Measurements from ENCODE around the gene MYMK. TPM values are rescaled to one million over a fixed set of nuclear protein-coding genes. Genes with fewer than 3 reads are reported as not detected.

MYMK gene
- not detected in 2 replicates for total RNA-seq
- long read RNA-seq, result 0 reads

- no peaks in the 10 kb centered on the region for H3K36me3 Mint-ChIP-seq (ENCODE audit: insufficient read depth)
- no peak within 1 kb of the TSS for H3K4me3 Mint-ChIP-seq (ENCODE audit: low read depth)
- peaks cover 7% of the 10 kb centered on the region for H3K4me1 Mint-ChIP-seq (ENCODE audit: low read depth)
- no peak within 1 kb of the TSS for H3K27ac Mint-ChIP-seq
- no peaks in the 10 kb centered on the region for H3K9me3 Mint-ChIP-seq (ENCODE audit: low read depth)
- TF ChIP-seq CTCF (IDR thresholded peaks at IDR 0.05; ENCODE audit: unreplicated experiment), result no peak
- DNase-seq (ENCODE audit: low spot score, unreplicated experiment), result no peak
- peaks cover 39% of the 10 kb centered on the region for H3K27me3 Mint-ChIP-seq
Measured at GRCh38 chr9:133524679-133525228, at the start of gene MYMK. MYMK (minus strand) TSS chr9:133524959; CDS start chr9:133524844, 115 bp downstream.

DNA sequence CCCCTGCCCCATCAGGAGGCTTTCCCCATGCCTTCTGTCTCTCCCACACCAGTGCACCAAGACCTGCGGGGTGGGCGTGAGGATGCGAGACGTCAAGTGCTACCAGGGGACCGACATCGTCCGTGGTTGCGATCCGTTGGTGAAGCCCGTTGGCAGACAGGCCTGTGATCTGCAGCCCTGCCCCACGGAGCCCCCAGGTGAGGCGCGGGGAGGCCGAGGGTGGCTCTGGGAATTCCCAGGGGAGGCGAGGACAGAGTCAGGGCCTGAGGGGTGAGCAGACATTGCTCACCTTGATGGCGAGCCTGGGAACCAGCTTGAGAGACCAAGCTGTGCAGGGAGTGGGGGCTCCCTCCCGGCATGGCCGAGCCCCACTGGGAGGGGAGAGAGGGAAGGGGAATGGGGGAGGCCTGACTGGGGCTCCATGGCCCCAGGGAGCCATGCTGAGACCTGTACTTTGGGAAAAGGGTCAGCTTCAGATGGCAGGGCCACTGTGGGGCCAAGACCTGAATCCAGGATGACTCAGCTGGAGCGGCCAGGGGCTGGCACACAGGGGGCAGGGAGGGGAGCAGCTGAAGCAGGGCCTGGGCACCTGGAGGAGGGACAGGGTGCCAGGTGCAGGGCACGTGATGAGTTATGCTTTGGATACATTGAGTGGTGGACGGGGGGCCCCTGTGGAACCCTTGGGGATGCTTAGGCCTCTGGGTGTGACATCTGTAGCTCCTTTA, 49.2 kb upstream of the MYMK start:
- no peaks in the 10 kb centered on the region for H3K9me3 Mint-ChIP-seq (ENCODE audit: low read depth)
- H3K27ac Mint-ChIP-seq, result no peak overlapping the region
- H3K27me3 Mint-ChIP-seq, result peaks cover 19% of the 10 kb centered on the region
- no peak for DNase-seq (ENCODE audit: low spot score, unreplicated experiment)
- TF ChIP-seq CTCF (IDR thresholded peaks at IDR 0.05; ENCODE audit: unreplicated experiment), result no peak
- no peaks in the 10 kb centered on the region for H3K4me1 Mint-ChIP-seq (ENCODE audit: low read depth)
- H3K36me3 Mint-ChIP-seq (ENCODE audit: insufficient read depth), result no peaks in the 10 kb centered on the region
- H3K4me3 Mint-ChIP-seq (ENCODE audit: low read depth), result no peak overlapping the region

- H3K9me3 Mint-ChIP-seq (ENCODE audit: low read depth), result no peaks in the 10 kb centered on the region
- H3K27me3 Mint-ChIP-seq, result peaks cover 18% of the 10 kb centered on the region
- H3K4me1 Mint-ChIP-seq (ENCODE audit: low read depth), result no peaks in the 10 kb centered on the region
- no peak overlapping the region for H3K4me3 Mint-ChIP-seq (ENCODE audit: low read depth)
- no peak overlapping the region for H3K27ac Mint-ChIP-seq
- no peak for DNase-seq (ENCODE audit: low spot score, unreplicated experiment)
- no peaks in the 10 kb centered on the region for H3K36me3 Mint-ChIP-seq (ENCODE audit: insufficient read depth)
- no peak for TF ChIP-seq CTCF (IDR thresholded peaks at IDR 0.05; ENCODE audit: unreplicated experiment)
Measured at GRCh38 chr9:133572821-133573361, 48.1 kb upstream of the MYMK start.

DNA sequence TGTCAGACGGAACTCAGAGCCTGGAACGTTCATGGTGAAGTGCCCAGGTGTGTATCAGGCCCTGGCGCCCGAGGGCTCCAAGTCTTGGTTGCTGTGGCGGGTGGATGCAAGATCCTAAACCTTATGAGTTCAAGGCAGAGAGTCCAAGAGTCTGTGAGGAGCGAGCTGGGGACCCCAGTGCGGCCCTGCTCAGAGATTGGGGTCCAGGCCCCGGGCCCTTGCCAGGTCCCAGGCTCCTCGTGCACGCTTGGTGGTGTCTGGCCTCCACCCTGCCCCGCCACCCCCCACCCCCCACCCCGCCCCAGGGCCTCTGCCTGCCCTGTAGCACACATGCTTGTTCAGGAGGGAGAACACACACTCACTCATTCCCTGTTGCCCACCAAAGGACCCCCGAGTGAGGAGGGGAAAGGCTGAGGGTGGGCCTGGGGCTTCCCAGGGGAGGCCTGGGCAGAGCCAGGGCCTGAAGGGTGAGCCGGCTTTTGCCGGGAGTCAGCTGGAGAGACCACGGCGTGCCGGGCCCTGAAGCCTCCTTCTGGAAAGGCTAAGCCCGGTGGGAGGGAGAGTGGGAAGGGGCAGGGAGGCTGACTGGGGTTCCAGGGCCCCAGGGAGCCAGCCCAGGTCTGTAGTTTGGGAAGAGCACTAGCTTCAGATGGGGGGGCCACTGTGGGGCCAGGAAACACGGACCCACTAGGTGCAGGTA, 47.3 kb upstream of the MYMK start:
- Mint-ChIP-seq H3K9me3 (ENCODE audit: low read depth) (no peaks in the 10 kb centered on the region), H3K27me3 (peaks cover 18% of the 10 kb centered on the region), H3K36me3 (ENCODE audit: insufficient read depth) (no peaks in the 10 kb centered on the region), H3K27ac (no peak overlapping the region), H3K4me3 (ENCODE audit: low read depth) (no peak overlapping the region), H3K4me1 (ENCODE audit: low read depth) (no peaks in the 10 kb centered on the region)
- no peak for TF ChIP-seq CTCF (IDR thresholded peaks at IDR 0.05; ENCODE audit: unreplicated experiment)
- no peak for DNase-seq (ENCODE audit: low spot score, unreplicated experiment)

- Mint-ChIP-seq H3K36me3 (ENCODE audit: insufficient read depth) (no peaks in the 10 kb centered on the region), H3K27ac (no peak overlapping the region), H3K9me3 (ENCODE audit: low read depth) (no peaks in the 10 kb centered on the region), H3K4me3 (ENCODE audit: low read depth) (no peak overlapping the region), H3K27me3 (peaks cover 12% of the 10 kb centered on the region), H3K4me1 (ENCODE audit: low read depth) (no peaks in the 10 kb centered on the region)
- no peak for TF ChIP-seq CTCF (IDR thresholded peaks at IDR 0.05; ENCODE audit: unreplicated experiment)
- no peak for DNase-seq (ENCODE audit: low spot score, unreplicated experiment)
Measured at GRCh38 chr9:133571391-133571890, 46.7 kb upstream of the MYMK start.
